Kidney (tissue), 14 donors: ENCODE data around the gene GBA2. TPM values are rescaled to one million over a fixed set of nuclear protein-coding genes. Genes with fewer than 3 reads are reported as not detected.

Source experiments
- DNase-seq, 5 donors: peaks; one replicate each; pipeline ENCODE4 v3.0.0-alpha.2; 2013 to 2020
- FAIRE-seq: peaks from 2 replicates; lab custom pipeline; 2012; peaks lifted over from hg19 to GRCh38; lab: Jason Lieb, UNC
- H3K27ac ChIP-seq, 2 donors: one replicate each; pipeline ENCODE4 v1.7.0; 2013; ENCODE audit warnings: low read depth in 2 of 2, low read length in 2 of 2, inconsistent platforms in 1 of 2
- H3K27me3 ChIP-seq: one replicate; pipeline ENCODE4 v1.7.1; 2013; ENCODE audit warnings: low read length, inconsistent platforms; ENCODE audit not compliant: control insufficient read depth, insufficient read depth
- H3K36me3 ChIP-seq, 3 donors: one replicate each; pipeline versions ENCODE4 v1.7.0 to v1.7.1; 2013; ENCODE audit warnings: low read length in 3 of 3, control low read depth in 1 of 3, inconsistent platforms in 1 of 3; ENCODE audit not compliant: insufficient read depth in 3 of 3, control insufficient read depth in 2 of 3
- H3K4me1 ChIP-seq, 3 donors: one replicate each; pipeline versions ENCODE4 v1.7.0 to v1.7.1; 2013; ENCODE audit warnings: low read length in 3 of 3, inconsistent platforms in 1 of 3, low read depth in 1 of 3; ENCODE audit not compliant: control insufficient read depth in 2 of 3, insufficient read depth in 2 of 3
- H3K4me3 ChIP-seq, 3 donors: one replicate each; pipeline versions ENCODE4 v1.7.0 to v1.8.1; 2013; ENCODE audit warnings: low read length in 3 of 3, control low read depth in 1 of 3, inconsistent platforms in 1 of 3
- H3K9ac ChIP-seq, 3 donors: one replicate each; pipeline versions ENCODE4 v1.7.0 to v1.7.1; 2013; ENCODE audit warnings: low read length in 3 of 3, control low read depth in 1 of 3, inconsistent platforms in 1 of 3
- H3K9me3 ChIP-seq, 3 donors: one replicate each; pipeline versions ENCODE4 v1.7.0 to v1.7.1; 2013; ENCODE audit warnings: low read length in 3 of 3, control low read depth in 1 of 3, inconsistent platforms in 1 of 3; ENCODE audit not compliant: control insufficient read depth in 2 of 3, insufficient read depth in 1 of 3
- intact Hi-C: fragments of 100-400 bp; cut with DNase I; formaldehyde crosslinking; loops from one replicate; pipeline ENCODE4 v1.11.1; 2022
- polyA plus RNA-seq: library from polyadenylated mRNA; stranded (reverse); fragments of 350-450 nt; fragmentation: Illumina TruSeq; extraction: RNeasy Lipid Tissue Mini Kit (QIAGEN cat#74804); gene quantifications from one replicate; pipeline ENCODE4 v1.2.3, GENCODE V29; 2014; ENCODE audit warnings: low read depth, low replicate concordance; ENCODE audit not compliant: insufficient read depth
- total RNA-seq: library from RNA; stranded (reverse); fragmentation: NEBNext Ultra II Directional; extraction: Animal tissue kit (Norgen Biotek cat#: 25700); gene quantifications from one replicate; pipeline ENCODE4 v1.2.1, GENCODE V29; 2021
- TF ChIP-seq, protein P1 (sequence below): IDR thresholded peaks from 3 replicates; pipeline ENCODE4 v1.5.1; 2012; ENCODE audit warnings: mild to moderate bottlenecking, moderate library complexity, borderline replicate concordance; ENCODE audit not compliant: insufficient read depth; ENCODE audit errors: extremely low read depth
- donor health status: control.
- donor health status: control.
- donor health status: control.
- donor health status: control.
- donor health status: control.
- donor health status: DM: yes; HTN: yes; CAD: no.
- donor health status: Normal renal cell carcinoma (clear cell type).

GBA2 gene
- total and polyA plus RNA-seq, 2 donors from 2014 or later, result 83.2 to 93.2 TPM

- intact Hi-C loops, result no loop called here
- peak; percentile 98 to 100 (median 99) for DNase-seq
- H3K4me1 ChIP-seq, result peaks cover 13 to 52% (median 51%) of the 10 kb centered on the region in 3 donors
Observed at GRCh38 chr9:35732185-35732799, 16.7 kb downstream of the GBA2 start, which contains the start of the genes CREB3 and TLN1. Gene CREB3 (plus strand): TSS chr9:35732666. CDS start chr9:35732773, 107 bp downstream. Gene TLN1 (minus strand): TSS chr9:35732195. CDS start chr9:35725694, 6,501 bp downstream.

DNA sequence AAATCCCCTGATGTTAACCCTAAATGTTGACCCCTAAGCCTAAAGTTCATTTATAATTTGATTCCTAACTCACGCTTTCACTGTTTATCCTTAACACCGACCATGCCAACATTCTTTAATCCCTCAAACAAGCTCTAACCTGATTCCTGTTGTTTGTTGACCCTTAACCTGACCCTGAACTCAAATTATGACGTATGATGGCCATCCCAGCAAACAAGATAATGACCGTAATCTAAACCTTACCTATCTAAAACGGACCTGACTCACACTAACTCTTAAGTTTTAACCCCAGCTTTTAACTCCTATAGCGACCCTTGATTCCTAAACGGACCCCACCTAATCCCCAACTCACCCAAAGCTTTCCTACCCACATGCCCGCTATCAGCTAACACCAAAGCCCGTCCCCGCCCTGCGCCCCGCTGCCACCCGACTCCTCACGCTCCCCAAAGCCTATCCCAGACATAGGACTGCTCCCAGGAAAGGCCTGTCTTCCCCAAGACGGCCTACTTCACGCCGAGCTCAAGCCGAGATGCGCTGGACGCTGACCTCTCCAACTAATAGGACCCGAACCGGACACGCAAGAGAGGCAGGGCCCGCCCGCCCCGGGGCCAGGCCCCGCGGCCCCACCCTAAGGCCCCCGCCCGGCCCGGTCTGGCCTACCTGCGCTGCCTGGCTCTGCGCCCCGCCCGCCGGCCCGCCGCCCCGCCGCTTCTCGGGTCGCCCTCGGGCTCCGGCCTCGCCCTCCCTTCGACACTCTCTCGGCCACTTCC lies 17.4 kb downstream of the GBA2 start:
- peak overlapping the region; percentile 97 to 98 for H3K27ac ChIP-seq
- TF ChIP-seq, protein P1, sequence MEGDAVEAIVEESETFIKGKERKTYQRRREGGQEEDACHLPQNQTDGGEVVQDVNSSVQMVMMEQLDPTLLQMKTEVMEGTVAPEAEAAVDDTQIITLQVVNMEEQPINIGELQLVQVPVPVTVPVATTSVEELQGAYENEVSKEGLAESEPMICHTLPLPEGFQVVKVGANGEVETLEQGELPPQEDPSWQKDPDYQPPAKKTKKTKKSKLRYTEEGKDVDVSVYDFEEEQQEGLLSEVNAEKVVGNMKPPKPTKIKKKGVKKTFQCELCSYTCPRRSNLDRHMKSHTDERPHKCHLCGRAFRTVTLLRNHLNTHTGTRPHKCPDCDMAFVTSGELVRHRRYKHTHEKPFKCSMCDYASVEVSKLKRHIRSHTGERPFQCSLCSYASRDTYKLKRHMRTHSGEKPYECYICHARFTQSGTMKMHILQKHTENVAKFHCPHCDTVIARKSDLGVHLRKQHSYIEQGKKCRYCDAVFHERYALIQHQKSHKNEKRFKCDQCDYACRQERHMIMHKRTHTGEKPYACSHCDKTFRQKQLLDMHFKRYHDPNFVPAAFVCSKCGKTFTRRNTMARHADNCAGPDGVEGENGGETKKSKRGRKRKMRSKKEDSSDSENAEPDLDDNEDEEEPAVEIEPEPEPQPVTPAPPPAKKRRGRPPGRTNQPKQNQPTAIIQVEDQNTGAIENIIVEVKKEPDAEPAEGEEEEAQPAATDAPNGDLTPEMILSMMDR, result no peak
- H3K4me1 ChIP-seq, result peaks cover 13 to 59% (median 58%) of the 10 kb centered on the region in 3 donors
- FAIRE-seq (no peak), DNase-seq (peak in 2 of 5 donors; percentile 45 to 57)
- no peaks in the 10 kb centered on the region for H3K27me3 ChIP-seq
- no peaks in the 10 kb centered on the region for H3K9me3 ChIP-seq
- H3K4me3 ChIP-seq, result peak overlapping the region; percentile 82 to 97 (median 88)
- peaks cover 3 to 23% (median 10%) of the 10 kb centered on the region in 3 donors for H3K36me3 ChIP-seq
- intact Hi-C loops, result no loop called here
- H3K9ac ChIP-seq, result peak overlapping the region; percentile 68 to 97 (median 96)

More at GRCh38 chr9:35732185-35732799, 16.7 kb downstream of the GBA2 start, which contains the start of the genes CREB3 and TLN1:
- TF ChIP-seq, protein P1, result no peak
- H3K27me3 ChIP-seq, result no peaks in the 10 kb centered on the region
- H3K9me3 ChIP-seq, result no peaks in the 10 kb centered on the region
- peak within 1 kb of the TSS; percentile 82 to 97 (median 94) for H3K4me3 ChIP-seq
- peaks cover 6 to 30% (median 16%) of the 10 kb centered on the region in 3 donors for H3K36me3 ChIP-seq
- H3K27ac ChIP-seq, result peak within 1 kb of the TSS; percentile 97 to 98
- peak within 1 kb of the TSS; percentile 75 to 97 (median 96) for H3K9ac ChIP-seq
- peak; percentile 89 for FAIRE-seq

DNA sequence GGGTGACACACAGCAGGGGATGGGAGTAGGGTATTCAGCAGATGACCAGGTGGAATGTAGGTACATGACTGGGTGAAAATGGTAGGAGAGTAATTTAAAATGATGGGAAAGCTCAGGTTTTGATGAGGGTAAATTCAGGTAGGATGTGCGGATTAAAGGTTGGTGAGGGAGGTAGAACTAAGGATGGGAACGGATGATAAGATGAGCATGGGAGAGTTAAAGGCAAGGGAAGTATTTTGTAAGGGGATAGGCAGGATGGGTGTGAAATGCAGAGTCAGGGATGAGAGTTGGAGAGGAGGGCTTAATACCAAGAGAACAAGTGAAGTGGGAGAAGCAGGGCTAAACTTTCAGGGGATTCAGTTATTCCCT lies 18.6 kb downstream of the GBA2 start:
- Histone ChIP-seq H3K4me3 (peak overlapping the region; percentile 82 to 97 (median 88)), H3K27ac (peak overlapping the region; percentile 97 to 98), H3K9me3 (no peaks in the 10 kb centered on the region), H3K27me3 (no peaks in the 10 kb centered on the region), H3K36me3 (peaks cover 1 to 12% (median 4%) of the 10 kb centered on the region in 3 donors), H3K4me1 (peaks cover 13 to 61% (median 56%) of the 10 kb centered on the region in 3 donors), H3K9ac (peak overlapping the region; percentile 12 to 97 (median 96))
- FAIRE-seq (no peak), DNase-seq (no peak)
- TF ChIP-seq, protein P1, result no peak
- intact Hi-C loops, result no loop called here
